Activated naive CD8-positive, alpha-beta T cell (primary cell): ENCODE measurements around the gene ARMH4.

Source experiments
- H3K27ac Mint-ChIP-seq: one replicate; pipeline ENCODE4 v1.8.0; 2021; ENCODE audit warnings: mixed read lengths
- H3K27me3 Mint-ChIP-seq: one replicate; pipeline ENCODE4 v1.8.0; 2021; ENCODE audit warnings: mixed read lengths
- H3K36me3 Mint-ChIP-seq: one replicate; pipeline ENCODE4 v1.8.0; 2021; ENCODE audit warnings: mixed read lengths
- H3K4me1 Mint-ChIP-seq: one replicate; pipeline ENCODE4 v1.8.0; 2021; ENCODE audit warnings: low read depth, mixed read lengths
- H3K4me3 Mint-ChIP-seq: one replicate; pipeline ENCODE4 v1.8.0; 2021; ENCODE audit warnings: mild to moderate bottlenecking, mixed read lengths
- H3K9me3 Mint-ChIP-seq: one replicate; pipeline ENCODE4 v1.8.0; 2021; ENCODE audit warnings: low read depth, mixed read lengths

ARMH4 gene

DNA sequence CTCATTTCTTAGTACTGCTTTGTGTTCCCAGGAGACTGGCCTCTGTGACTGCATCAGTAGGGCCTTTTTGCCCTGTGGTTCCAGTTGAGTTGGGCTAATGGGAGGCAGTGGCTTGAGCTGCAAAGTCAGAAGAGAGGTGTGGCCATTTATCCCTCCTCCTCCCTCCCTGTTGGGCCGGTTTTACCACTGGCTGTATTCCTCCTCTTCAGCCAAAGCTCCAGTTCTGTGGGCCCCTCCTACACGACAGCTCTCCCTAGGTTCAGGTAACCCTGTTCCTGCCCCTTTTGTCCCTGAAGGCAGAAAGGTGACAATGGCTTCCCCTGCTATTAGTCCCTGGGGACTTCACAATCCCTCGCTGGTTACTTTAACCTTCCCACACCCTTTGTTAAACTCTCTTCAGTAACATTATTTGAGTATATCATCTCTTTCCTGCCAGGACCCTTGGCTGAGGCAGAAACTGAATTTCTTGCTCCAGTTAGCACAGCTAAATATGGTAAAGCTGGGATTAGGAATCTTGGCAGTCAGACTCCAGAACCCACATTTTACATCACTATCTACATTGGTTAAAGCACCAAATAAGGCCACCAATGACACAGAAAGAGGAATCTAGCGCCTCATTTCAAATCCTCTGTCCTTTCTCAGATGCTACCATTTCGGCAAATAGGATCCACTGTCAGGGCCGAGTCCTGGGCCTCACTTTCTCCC, 164.3 kb downstream of the ARMH4 start:
- Mint-ChIP-seq H3K4me3 (no peak overlapping the region), H3K27ac (no peak overlapping the region), H3K9me3 (no peaks in the 10 kb centered on the region)

DNA sequence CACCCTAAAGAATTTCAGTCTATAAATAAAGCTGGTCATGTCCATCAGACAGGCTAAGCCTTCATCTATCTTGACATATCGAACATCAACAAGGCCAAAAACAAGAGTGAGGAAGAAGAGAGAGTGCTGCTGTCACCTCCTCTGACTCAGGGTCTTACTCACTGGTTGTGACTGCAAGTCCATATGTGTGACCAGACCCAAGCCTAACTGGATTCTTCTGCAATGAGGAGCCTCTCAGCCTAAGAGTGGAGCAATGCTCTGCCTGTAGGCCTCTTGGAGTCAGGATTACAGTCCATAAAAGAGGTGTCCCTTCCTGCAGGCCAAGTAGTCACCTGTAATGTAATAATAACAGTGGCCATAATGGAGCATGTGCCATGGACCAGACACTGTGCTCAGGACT, 165.0 kb downstream of the ARMH4 start:
- H3K27me3 Mint-ChIP-seq: peaks cover 3% of the 10 kb centered on the region
- H3K27ac Mint-ChIP-seq: no peak overlapping the region
- no peaks in the 10 kb centered on the region for H3K4me1 Mint-ChIP-seq
- H3K36me3 Mint-ChIP-seq: no peaks in the 10 kb centered on the region
- H3K4me3 Mint-ChIP-seq: no peak overlapping the region
- H3K9me3 Mint-ChIP-seq: no peaks in the 10 kb centered on the region

More for the DNA sequence above, 164.3 kb downstream of the ARMH4 start:
- no peaks in the 10 kb centered on the region for H3K36me3 Mint-ChIP-seq
- no peaks in the 10 kb centered on the region for H3K4me1 Mint-ChIP-seq
- peaks cover 3% of the 10 kb centered on the region for H3K27me3 Mint-ChIP-seq

- Mint-ChIP-seq H3K27me3 (peaks cover 2% of the 10 kb centered on the region), H3K4me1 (no peaks in the 10 kb centered on the region), H3K4me3 (no peak overlapping the region), H3K36me3 (no peaks in the 10 kb centered on the region), H3K27ac (no peak overlapping the region), H3K9me3 (no peaks in the 10 kb centered on the region)
These were observed 169.0 kb downstream of the ARMH4 start for GRCh38 chr14:57982804-57983634.

DNA sequence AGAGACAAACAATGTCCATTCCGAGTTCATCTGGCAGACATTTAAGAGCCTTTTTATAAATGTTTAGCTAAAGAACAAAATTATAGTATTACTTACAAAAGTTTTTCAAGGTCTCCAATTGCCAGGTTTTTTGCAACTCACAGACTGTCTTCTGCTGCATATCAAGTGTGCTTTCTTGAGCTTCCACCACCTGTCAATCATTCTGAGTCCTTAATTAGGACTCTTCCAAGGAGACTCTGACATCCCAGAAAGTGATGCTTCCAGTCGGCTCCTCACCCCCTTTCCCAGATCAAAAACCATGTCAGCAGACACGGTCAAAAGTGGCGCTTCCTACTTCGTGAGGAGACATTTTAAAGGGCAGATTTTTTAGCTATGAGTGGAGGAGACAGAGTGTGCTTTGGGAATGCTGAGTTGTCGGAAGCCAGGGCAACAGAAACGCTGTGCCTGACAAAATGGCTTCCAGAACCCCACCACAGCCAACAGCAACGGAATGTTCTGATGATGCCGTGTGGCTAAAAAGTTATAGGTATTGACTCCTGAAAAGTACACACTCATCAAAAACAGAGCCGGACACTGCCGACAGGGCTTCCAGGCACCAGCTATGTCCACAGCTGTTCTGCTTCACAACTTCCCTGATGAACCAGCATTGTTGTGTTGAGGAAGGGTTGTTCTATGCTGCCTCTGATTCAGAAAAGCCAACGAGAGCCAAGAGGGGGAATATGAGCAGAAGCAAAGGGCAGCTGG, 170.0 kb downstream of the ARMH4 start:
- Mint-ChIP-seq H3K4me3 (no peak overlapping the region), H3K36me3 (no peaks in the 10 kb centered on the region), H3K4me1 (no peaks in the 10 kb centered on the region), H3K27ac (no peak overlapping the region), H3K9me3 (no peaks in the 10 kb centered on the region), H3K27me3 (peaks cover 5% of the 10 kb centered on the region)

DNA sequence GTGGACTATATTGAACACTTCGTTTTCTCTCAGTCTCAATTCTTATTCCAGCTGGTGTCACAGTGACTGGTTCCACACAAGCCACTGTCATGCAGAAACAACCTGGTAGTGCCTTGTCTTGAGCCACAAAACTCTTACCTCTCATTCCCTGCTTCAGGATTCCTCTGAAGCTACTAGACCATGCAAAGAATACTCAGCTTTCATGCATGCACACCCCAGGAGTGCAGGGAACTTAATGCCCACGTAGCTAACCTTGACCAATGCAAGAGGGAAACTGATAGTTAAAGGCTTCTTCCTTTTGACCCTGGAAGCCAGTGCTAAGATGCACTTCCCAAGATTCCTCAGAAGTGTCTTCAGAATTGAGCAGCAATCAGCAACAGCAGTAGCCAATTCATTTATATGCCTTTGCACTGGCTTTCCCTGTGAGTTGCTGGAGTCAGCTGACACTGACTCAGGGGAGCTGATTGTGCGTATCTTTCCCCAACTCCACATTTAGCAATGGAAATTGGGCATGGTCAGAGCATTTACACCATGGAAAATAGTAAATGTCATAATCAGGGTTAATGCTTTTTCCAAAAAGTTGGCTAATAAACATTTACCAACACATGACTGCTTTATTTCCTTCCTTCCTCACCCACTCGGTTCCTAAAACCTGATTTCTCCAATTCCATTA, 172.5 kb downstream of the ARMH4 start:
- no peak overlapping the region for H3K4me3 Mint-ChIP-seq
- H3K27ac Mint-ChIP-seq: no peak overlapping the region
- no peaks in the 10 kb centered on the region for H3K4me1 Mint-ChIP-seq
- peaks cover 5% of the 10 kb centered on the region for H3K27me3 Mint-ChIP-seq
- no peaks in the 10 kb centered on the region for H3K9me3 Mint-ChIP-seq
- no peaks in the 10 kb centered on the region for H3K36me3 Mint-ChIP-seq

GRCh38 chr14:57976701-57977100, 175.3 kb downstream of the ARMH4 start:
- Mint-ChIP-seq H3K4me1 (no peaks in the 10 kb centered on the region), H3K27me3 (peaks cover 10% of the 10 kb centered on the region), H3K9me3 (no peaks in the 10 kb centered on the region)

GRCh38 chr14:57974896-57975295, 177.1 kb downstream of the ARMH4 start:
- Mint-ChIP-seq H3K27me3 (peaks cover 10% of the 10 kb centered on the region), H3K9me3 (no peaks in the 10 kb centered on the region), H3K36me3 (no peaks in the 10 kb centered on the region), H3K4me3 (no peak overlapping the region), H3K27ac (no peak overlapping the region), H3K4me1 (no peaks in the 10 kb centered on the region)

More at GRCh38 chr14:57976701-57977100, 175.3 kb downstream of the ARMH4 start:
- H3K27ac Mint-ChIP-seq: no peak overlapping the region
- no peak overlapping the region for H3K4me3 Mint-ChIP-seq
- H3K36me3 Mint-ChIP-seq: no peaks in the 10 kb centered on the region

DNA sequence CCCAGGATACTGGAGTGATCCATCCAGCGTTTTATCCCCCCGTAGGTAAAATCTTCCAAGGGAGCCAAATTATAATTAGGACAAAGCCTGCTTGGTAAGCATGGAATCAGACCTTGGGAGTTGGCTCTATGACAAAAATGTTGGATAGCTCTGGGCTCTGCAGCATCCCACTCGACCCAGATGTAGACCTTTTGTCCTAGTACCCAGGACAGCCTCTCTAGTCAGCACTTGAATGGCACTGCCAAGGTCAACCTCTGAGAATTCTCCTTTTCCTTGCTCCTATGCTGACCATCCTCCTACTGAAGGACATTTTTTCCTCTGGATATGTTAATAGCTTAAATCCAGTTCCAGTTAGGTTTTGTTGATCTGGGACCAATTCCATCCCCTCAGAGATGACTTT, 181.4 kb downstream of the ARMH4 start:
- Mint-ChIP-seq H3K4me1 (no peaks in the 10 kb centered on the region), H3K4me3 (no peak overlapping the region), H3K36me3 (no peaks in the 10 kb centered on the region), H3K27me3 (peaks cover 8% of the 10 kb centered on the region), H3K9me3 (no peaks in the 10 kb centered on the region), H3K27ac (no peak overlapping the region)

- Mint-ChIP-seq H3K27ac (no peak overlapping the region), H3K27me3 (peaks cover 9% of the 10 kb centered on the region), H3K9me3 (no peaks in the 10 kb centered on the region), H3K4me1 (no peaks in the 10 kb centered on the region), H3K4me3 (no peak overlapping the region), H3K36me3 (no peaks in the 10 kb centered on the region)
These were observed 181.8 kb downstream of the ARMH4 start for GRCh38 chr14:57970175-57970574.

DNA sequence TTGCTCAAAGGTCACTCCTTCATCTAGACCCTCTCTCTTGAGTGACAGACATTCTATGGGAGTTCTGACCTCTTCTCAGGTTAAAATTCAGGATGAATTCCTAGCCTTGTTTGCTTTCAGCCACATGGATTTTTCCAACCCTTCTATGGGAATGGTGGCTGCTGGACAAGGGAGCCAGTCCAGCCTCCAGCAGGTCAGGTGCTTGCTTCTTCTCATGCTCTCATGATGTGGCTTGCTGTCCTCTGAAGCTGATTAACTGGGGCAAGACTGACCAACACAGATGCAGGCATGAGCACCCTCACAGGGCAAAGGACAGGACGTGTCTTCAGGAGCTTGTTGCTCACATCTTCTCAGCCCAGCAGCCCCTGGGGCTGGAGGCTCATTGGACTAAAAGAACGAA, 188.9 kb downstream of the ARMH4 start:
- Mint-ChIP-seq H3K4me1 (no peaks in the 10 kb centered on the region), H3K27me3 (peaks cover 7% of the 10 kb centered on the region), H3K27ac (no peak overlapping the region), H3K9me3 (no peaks in the 10 kb centered on the region), H3K36me3 (no peaks in the 10 kb centered on the region), H3K4me3 (no peak overlapping the region)

DNA sequence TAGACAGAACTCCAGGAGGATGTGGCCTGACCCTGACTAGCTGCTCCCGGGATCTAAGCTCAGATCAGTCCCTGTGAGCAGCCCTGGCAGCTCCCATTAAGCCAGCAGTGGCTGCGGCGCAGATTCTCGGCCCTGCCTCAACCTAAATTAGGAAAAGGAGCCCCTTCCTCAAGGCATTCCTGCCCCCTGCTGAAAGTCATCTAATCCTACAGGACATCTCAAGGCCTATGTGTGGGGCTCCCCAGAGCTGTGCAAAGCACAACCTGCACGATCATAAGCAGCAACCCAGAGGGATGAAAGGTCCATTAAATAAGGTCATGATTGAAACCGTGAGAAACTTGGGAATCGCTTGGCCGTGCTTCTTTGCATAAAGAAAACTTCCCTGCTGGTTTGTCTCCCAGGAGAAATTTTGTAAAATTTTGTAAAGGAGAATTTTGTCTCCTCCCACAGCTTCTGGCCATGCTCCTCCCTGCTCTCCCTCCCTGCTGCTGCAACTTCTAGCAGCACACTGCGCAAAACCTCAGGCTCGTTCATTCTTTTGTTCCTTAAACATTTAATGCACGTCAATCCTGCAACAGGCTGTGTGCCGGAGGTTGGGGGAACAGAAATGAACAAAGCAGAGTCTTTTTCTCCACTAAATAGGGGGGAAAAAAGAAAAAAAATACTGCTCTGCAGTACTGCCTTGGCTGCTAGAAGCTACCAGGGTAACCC, 189.5 kb downstream of the ARMH4 start:
- Mint-ChIP-seq H3K4me1 (no peaks in the 10 kb centered on the region), H3K4me3 (no peak overlapping the region), H3K36me3 (no peaks in the 10 kb centered on the region), H3K27ac (no peak overlapping the region), H3K27me3 (peaks cover 7% of the 10 kb centered on the region), H3K9me3 (no peaks in the 10 kb centered on the region)

- no peaks in the 10 kb centered on the region for H3K9me3 Mint-ChIP-seq
- H3K27me3 Mint-ChIP-seq: peaks cover 5% of the 10 kb centered on the region
- H3K36me3 Mint-ChIP-seq: no peaks in the 10 kb centered on the region
- H3K27ac Mint-ChIP-seq: no peak overlapping the region
- no peak overlapping the region for H3K4me3 Mint-ChIP-seq
- H3K4me1 Mint-ChIP-seq: no peaks in the 10 kb centered on the region
These were observed 190.3 kb downstream of the ARMH4 start for GRCh38 chr14:57961786-57962060.

- no peak overlapping the region for H3K4me3 Mint-ChIP-seq
- no peak overlapping the region for H3K27ac Mint-ChIP-seq
- H3K36me3 Mint-ChIP-seq: no peaks in the 10 kb centered on the region
- H3K27me3 Mint-ChIP-seq: peaks cover 5% of the 10 kb centered on the region
- H3K4me1 Mint-ChIP-seq: no peaks in the 10 kb centered on the region
- no peaks in the 10 kb centered on the region for H3K9me3 Mint-ChIP-seq
These were observed 190.8 kb downstream of the ARMH4 start for GRCh38 chr14:57960946-57961785.

DNA sequence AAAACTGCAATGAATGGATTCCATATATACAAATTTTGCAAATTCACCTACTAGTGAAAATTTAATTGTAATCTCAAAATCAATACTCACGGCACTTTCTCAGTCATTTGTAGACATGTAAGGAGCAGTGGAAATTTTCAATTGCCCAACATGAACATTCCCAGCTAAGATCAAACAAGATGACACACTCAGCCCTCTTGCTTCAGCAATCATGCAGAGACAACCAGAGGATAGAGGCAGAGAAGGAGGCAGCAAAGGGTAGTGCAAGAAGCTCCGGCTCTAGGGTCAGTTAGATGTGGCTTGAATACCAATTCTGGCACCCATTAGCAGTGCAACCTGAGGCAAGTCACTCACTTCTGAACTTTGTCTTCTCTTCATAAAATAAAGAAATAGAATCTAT, 194.6 kb downstream of the ARMH4 start:
- H3K27me3 Mint-ChIP-seq: peaks cover under 1% of the 10 kb centered on the region
- peaks cover 5% of the 10 kb centered on the region for H3K9me3 Mint-ChIP-seq
- no peak overlapping the region for H3K27ac Mint-ChIP-seq
- no peaks in the 10 kb centered on the region for H3K36me3 Mint-ChIP-seq
- H3K4me1 Mint-ChIP-seq: no peaks in the 10 kb centered on the region
- no peak overlapping the region for H3K4me3 Mint-ChIP-seq
